ENCODE data around the gene TMEM86A.
"Not testable (repeated sequence)": the region's sequence is repeated elsewhere in the genome, so short reads cannot be mapped to it uniquely, and the experiment has no call there.

TMEM86A gene

DNA sequence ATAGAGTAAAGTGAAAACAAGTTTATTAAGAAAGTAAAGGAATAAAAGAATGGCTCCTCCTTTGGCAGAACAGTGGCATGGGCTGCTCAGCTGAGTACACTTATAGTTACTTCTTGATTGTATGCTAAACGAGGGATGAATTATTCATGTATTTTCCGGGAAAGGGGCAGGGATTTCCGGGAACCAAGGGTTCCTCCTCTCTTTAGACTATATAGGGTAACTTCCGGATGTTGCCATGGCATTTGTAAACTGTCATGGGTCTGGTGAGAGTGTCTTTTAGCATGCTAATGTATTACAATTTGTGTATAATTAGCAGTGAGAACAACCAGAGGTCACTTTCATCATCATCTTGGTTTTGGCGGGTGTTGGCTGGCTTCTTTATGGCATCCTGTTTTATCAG lies 40.9 kb upstream of the TMEM86A start:
- no peak for DNase-seq (ENCODE audit: low read depth in 1 of 2, low spot score in 1 of 2)
- TF ChIP-seq SPI1 (IDR thresholded peaks at IDR 0.05; ENCODE audit: borderline replicate concordance, low read depth) (no peak), POLR2AphosphoS5 (IDR thresholded peaks at IDR 0.05; ENCODE audit: low read depth) (no peak), GABPA (IDR thresholded peaks at IDR 0.05; ENCODE audit: low read depth) (no peak)
- TF ChIP-seq, protein P1, sequence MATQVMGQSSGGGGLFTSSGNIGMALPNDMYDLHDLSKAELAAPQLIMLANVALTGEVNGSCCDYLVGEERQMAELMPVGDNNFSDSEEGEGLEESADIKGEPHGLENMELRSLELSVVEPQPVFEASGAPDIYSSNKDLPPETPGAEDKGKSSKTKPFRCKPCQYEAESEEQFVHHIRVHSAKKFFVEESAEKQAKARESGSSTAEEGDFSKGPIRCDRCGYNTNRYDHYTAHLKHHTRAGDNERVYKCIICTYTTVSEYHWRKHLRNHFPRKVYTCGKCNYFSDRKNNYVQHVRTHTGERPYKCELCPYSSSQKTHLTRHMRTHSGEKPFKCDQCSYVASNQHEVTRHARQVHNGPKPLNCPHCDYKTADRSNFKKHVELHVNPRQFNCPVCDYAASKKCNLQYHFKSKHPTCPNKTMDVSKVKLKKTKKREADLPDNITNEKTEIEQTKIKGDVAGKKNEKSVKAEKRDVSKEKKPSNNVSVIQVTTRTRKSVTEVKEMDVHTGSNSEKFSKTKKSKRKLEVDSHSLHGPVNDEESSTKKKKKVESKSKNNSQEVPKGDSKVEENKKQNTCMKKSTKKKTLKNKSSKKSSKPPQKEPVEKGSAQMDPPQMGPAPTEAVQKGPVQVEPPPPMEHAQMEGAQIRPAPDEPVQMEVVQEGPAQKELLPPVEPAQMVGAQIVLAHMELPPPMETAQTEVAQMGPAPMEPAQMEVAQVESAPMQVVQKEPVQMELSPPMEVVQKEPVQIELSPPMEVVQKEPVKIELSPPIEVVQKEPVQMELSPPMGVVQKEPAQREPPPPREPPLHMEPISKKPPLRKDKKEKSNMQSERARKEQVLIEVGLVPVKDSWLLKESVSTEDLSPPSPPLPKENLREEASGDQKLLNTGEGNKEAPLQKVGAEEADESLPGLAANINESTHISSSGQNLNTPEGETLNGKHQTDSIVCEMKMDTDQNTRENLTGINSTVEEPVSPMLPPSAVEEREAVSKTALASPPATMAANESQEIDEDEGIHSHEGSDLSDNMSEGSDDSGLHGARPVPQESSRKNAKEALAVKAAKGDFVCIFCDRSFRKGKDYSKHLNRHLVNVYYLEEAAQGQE (IDR thresholded peaks at IDR 0.05; ENCODE audit: insufficient replicate concordance, low read depth), result no peak
- TF ChIP-seq, protein P2, sequence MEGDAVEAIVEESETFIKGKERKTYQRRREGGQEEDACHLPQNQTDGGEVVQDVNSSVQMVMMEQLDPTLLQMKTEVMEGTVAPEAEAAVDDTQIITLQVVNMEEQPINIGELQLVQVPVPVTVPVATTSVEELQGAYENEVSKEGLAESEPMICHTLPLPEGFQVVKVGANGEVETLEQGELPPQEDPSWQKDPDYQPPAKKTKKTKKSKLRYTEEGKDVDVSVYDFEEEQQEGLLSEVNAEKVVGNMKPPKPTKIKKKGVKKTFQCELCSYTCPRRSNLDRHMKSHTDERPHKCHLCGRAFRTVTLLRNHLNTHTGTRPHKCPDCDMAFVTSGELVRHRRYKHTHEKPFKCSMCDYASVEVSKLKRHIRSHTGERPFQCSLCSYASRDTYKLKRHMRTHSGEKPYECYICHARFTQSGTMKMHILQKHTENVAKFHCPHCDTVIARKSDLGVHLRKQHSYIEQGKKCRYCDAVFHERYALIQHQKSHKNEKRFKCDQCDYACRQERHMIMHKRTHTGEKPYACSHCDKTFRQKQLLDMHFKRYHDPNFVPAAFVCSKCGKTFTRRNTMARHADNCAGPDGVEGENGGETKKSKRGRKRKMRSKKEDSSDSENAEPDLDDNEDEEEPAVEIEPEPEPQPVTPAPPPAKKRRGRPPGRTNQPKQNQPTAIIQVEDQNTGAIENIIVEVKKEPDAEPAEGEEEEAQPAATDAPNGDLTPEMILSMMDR (IDR thresholded peaks at IDR 0.05; ENCODE audit: insufficient read depth, low read length), result no peak

DNA sequence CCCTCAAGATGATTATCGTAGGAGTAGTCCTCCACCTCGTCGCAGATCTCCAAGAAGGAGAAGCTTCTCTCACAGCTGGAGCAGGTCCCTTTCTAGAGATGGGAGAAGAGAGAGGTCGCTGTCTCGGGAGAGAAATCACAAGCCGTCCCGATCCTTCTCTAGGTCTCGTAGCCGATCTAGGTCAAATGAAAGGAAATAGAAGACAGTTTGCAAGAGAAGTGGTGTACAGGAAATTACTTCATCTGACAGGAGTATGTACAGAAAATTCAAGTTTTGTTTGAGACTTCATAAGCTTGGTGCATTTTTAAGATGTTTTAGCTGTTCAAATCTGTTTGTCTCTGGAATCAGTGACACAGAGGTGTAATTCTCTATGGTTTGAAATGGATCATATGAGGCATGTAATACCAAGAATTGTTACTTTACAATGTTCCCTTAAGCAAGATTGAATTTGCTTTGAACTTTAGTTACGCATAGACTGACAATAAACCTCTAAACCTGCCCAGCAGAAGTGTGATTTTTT lies 33.2 kb upstream of the TMEM86A start:
- not testable (repeated sequence) for H3K4me3 ChIP-seq (replicated peaks; ENCODE audit: insufficient read depth, low read length); H3K27me3 ChIP-seq (ENCODE audit: insufficient read depth, poor library complexity, severe bottlenecking); DNase-seq (ENCODE audit: low read depth in 1 of 2, low spot score in 1 of 2); H3K27ac ChIP-seq (replicated peaks)

More for the DNA sequence above, 40.9 kb upstream of the TMEM86A start:
- Histone ChIP-seq H3K27me3 (ENCODE audit: insufficient read depth, poor library complexity, severe bottlenecking) (no peaks in the 10 kb centered on the region), H3K27ac (replicated peaks) (no peak overlapping the region), H3K4me3 (replicated peaks; ENCODE audit: insufficient read depth, low read length) (no peak overlapping the region)

DNA sequence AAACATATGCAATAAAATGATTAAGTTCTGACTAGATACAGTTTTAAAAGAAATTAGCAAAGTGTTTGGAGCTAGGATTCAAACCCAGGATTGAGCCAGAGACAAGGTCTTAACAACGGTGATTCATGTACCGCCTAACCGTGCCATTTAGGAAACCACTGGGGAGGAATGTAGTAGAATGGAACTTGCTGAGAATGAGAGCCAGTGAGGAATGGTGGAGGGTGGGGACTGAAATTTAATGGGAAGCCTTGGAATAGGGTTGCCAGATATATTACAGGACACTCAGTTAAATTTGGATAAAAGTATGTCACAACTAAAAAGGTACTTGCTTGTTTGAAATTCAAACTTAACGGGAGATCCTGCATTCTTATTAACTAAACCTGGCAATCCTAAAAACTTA lies 30.4 kb upstream of the TMEM86A start:
- H3K27ac ChIP-seq (replicated peaks), result no peak overlapping the region
- TF ChIP-seq POLR2AphosphoS5 (IDR thresholded peaks at IDR 0.05; ENCODE audit: low read depth) (no peak), SPI1 (IDR thresholded peaks at IDR 0.05; ENCODE audit: borderline replicate concordance, low read depth) (no peak), GABPA (IDR thresholded peaks at IDR 0.05; ENCODE audit: low read depth) (no peak)
- TF ChIP-seq, protein P1 (IDR thresholded peaks at IDR 0.05; ENCODE audit: insufficient replicate concordance, low read depth), result no peak
- TF ChIP-seq, protein P2 (IDR thresholded peaks at IDR 0.05; ENCODE audit: insufficient read depth, low read length), result no peak
- H3K27me3 ChIP-seq (ENCODE audit: insufficient read depth, poor library complexity, severe bottlenecking), result no peaks in the 10 kb centered on the region
- no peak for DNase-seq (ENCODE audit: low read depth in 1 of 2, low spot score in 1 of 2)
- H3K4me3 ChIP-seq (replicated peaks; ENCODE audit: insufficient read depth, low read length), result no peak overlapping the region

DNA sequence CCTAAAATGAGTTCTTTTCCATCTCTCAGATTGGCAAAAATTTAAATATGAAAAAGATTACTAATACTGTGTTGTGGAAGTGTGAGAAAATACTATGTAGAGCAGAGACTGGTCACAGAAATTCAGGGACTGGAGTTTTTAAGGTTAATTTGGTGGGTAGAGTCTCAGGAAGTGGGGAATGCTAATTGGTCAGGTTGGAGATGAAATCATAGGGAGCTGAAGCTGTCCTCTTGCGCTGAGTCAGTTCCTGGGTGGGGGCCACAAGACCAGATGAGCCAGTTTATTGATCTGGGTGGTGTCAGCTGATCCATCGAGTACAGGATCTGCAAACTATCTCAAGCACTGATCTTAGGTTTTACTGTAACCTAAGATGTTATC lies 29.4 kb upstream of the TMEM86A start:
- H3K27me3 ChIP-seq (ENCODE audit: insufficient read depth, poor library complexity, severe bottlenecking), result no peaks in the 10 kb centered on the region
- DNase-seq (ENCODE audit: low read depth in 1 of 2, low spot score in 1 of 2), result no peak
- TF ChIP-seq, protein P1 (IDR thresholded peaks at IDR 0.05; ENCODE audit: insufficient replicate concordance, low read depth), result no peak
- TF ChIP-seq, protein P2 (IDR thresholded peaks at IDR 0.05; ENCODE audit: insufficient read depth, low read length), result no peak
- TF ChIP-seq SPI1 (IDR thresholded peaks at IDR 0.05; ENCODE audit: borderline replicate concordance, low read depth), result no peak
- no peak for TF ChIP-seq GABPA (IDR thresholded peaks at IDR 0.05; ENCODE audit: low read depth)
- TF ChIP-seq POLR2AphosphoS5 (IDR thresholded peaks at IDR 0.05; ENCODE audit: low read depth), result no peak
- H3K4me3 ChIP-seq (replicated peaks; ENCODE audit: insufficient read depth, low read length), result no peak overlapping the region
- no peak overlapping the region for H3K27ac ChIP-seq (replicated peaks)
